Endothelial cell of umbilical vein (primary cell): ENCODE measurements around the gene NKD1.

Source experiments
- EZH2 ChIP-seq: IDR thresholded peaks from 2 replicates; pipeline ENCODE4 v1.6.1; 2012; ENCODE audit warnings: borderline replicate concordance, low read depth, mild to moderate bottlenecking, moderate library complexity, low read length, inconsistent platforms; ENCODE audit not compliant: severe bottlenecking
- JUN ChIP-seq: IDR thresholded peaks from 2 replicates; pipeline ENCODE4 v1.6.1; 2011; ENCODE audit warnings: borderline replicate concordance, low read depth; ENCODE audit not compliant: insufficient read length, insufficient read depth
- POLR2AphosphoS5 ChIP-seq: IDR thresholded peaks from 2 replicates; pipeline ENCODE4 v1.6.1; 2012; ENCODE audit warnings: low read depth, mild to moderate bottlenecking, control low read depth, low read length, moderate library complexity; ENCODE audit not compliant: insufficient read depth
- TF ChIP-seq, protein P1 (sequence below), 2 donors: IDR thresholded peaks; 1 replicate in 1 of 2; 2 replicates in 1 of 2; pipeline ENCODE4 v1.5.1; 2011; ENCODE audit warnings: low read length in 2 of 2, mild to moderate bottlenecking in 2 of 2, moderate library complexity in 2 of 2, control low read depth in 1 of 2, inconsistent platforms in 1 of 2, low read depth in 1 of 2; ENCODE audit not compliant: insufficient read depth in 1 of 2; ENCODE audit errors: extremely low read depth in 1 of 2
- TF ChIP-seq, protein P2 (sequence below): IDR thresholded peaks from 2 replicates; pipeline ENCODE4 v1.6.1; 2011; ENCODE audit not compliant: insufficient read depth, insufficient read length

DNA sequence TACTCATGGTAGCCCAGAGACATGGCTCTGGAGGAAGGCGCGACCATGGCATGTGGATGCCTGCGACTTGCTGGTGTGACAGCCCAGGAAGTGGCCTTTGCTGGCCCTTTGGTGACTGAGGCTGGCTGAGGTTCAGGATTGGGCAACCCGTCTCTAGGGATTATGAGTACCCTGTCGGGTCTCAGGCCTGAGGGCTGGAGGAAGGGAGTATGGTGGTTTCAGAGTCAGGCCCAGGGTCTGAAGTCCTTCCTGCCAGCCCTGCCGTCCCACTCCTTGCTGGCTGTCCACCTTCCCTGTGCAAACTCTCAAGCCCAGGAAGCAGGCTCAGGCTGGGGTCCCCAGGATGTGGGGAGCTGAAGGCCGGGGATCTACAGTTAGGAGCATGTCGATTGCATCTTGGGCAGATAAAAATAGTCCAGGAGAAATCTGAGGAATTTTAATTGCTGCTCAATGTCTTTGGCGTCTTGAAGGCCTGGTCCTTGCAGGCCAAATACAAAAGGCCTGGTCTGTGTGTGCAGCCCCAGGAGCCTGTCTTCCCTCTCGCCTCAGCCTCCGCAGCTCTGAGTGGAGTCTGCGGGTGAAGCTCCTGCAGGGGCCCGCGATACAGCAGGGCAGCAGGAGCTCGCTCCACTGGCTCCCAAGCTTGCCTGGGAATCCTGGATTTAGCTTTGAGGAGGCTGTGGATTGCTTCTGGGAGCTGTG is 52.5 kb downstream of the NKD1 start:
- no peak for TF ChIP-seq JUN
- TF ChIP-seq EZH2: no peak
- TF ChIP-seq, protein P1, sequence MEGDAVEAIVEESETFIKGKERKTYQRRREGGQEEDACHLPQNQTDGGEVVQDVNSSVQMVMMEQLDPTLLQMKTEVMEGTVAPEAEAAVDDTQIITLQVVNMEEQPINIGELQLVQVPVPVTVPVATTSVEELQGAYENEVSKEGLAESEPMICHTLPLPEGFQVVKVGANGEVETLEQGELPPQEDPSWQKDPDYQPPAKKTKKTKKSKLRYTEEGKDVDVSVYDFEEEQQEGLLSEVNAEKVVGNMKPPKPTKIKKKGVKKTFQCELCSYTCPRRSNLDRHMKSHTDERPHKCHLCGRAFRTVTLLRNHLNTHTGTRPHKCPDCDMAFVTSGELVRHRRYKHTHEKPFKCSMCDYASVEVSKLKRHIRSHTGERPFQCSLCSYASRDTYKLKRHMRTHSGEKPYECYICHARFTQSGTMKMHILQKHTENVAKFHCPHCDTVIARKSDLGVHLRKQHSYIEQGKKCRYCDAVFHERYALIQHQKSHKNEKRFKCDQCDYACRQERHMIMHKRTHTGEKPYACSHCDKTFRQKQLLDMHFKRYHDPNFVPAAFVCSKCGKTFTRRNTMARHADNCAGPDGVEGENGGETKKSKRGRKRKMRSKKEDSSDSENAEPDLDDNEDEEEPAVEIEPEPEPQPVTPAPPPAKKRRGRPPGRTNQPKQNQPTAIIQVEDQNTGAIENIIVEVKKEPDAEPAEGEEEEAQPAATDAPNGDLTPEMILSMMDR (IDR thresholded peaks at IDR 0.05; ENCODE audit: extremely low read depth in 1 of 2, insufficient read depth in 1 of 2, low read depth in 1 of 2, low read length in 2 of 2): no peak
- TF ChIP-seq POLR2AphosphoS5: no peak
- TF ChIP-seq, protein P2, sequence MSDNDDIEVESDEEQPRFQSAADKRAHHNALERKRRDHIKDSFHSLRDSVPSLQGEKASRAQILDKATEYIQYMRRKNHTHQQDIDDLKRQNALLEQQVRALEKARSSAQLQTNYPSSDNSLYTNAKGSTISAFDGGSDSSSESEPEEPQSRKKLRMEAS: no peak
